Mesendoderm (in vitro differentiated cells): Measurements from ENCODE around the gene MUSK.
A peak's percentile ranks its signal among the peaks of the same experiment; 100 is the strongest.

Experiments
- DNase-seq: peaks from one replicate; pipeline ENCODE4 v3.0.0; 2013
- H2AK5ac ChIP-seq: 2 replicates; pipeline ENCODE4 v1.6.1; 2013; ENCODE audit warnings: low read length, inconsistent platforms
- H2BK120ac ChIP-seq: 2 replicates; pipeline ENCODE4 v1.6.1; 2013; ENCODE audit warnings: low read depth, mild to moderate bottlenecking, low read length, moderate library complexity, mixed read lengths
- H2BK15ac ChIP-seq: replicated peaks from 2 replicates; pipeline ENCODE4 v1.6.1; 2013; ENCODE audit warnings: low read depth, mild to moderate bottlenecking, moderate library complexity
- H2BK5ac ChIP-seq: 2 replicates; pipeline ENCODE4 v1.6.1; 2013; ENCODE audit warnings: low read length, inconsistent platforms
- H3K18ac ChIP-seq: 2 replicates; pipeline ENCODE4 v1.6.1; 2013; ENCODE audit warnings: mild to moderate bottlenecking, low read length, mixed read lengths
- H3K23ac ChIP-seq: one replicate; pipeline ENCODE4 v1.6.1; 2013; ENCODE audit warnings: low read length
- H3K27ac ChIP-seq: 2 replicates; pipeline ENCODE4 v1.5.1; 2013; ENCODE audit warnings: low read depth, mild to moderate bottlenecking, inconsistent platforms, low read length, moderate library complexity
- H3K27me3 ChIP-seq: 2 replicates; pipeline ENCODE4 v1.6.1; 2013; ENCODE audit warnings: low read length, control low read depth, mild to moderate bottlenecking, inconsistent platforms; ENCODE audit not compliant: insufficient read depth, poor library complexity
- H3K36me3 ChIP-seq: 2 replicates; pipeline ENCODE4 v1.6.1; 2013; ENCODE audit warnings: low read length, inconsistent platforms; ENCODE audit not compliant: control insufficient read depth, insufficient read depth
- H3K4ac ChIP-seq: one replicate; pipeline ENCODE4 v1.6.1; 2013; ENCODE audit warnings: low read depth, mild to moderate bottlenecking, low read length, moderate library complexity
- H3K4me1 ChIP-seq: 2 replicates; pipeline ENCODE4 v1.6.1; 2013; ENCODE audit warnings: low read depth, low read length, inconsistent platforms; ENCODE audit not compliant: control insufficient read depth
- H3K4me2 ChIP-seq: 2 replicates; pipeline ENCODE4 v1.6.1; 2013; ENCODE audit warnings: low read length
- H3K4me3 ChIP-seq: 2 replicates; pipeline ENCODE4 v1.5.1; 2013; ENCODE audit warnings: mild to moderate bottlenecking, low read length
- H3K56ac ChIP-seq: one replicate; pipeline ENCODE4 v1.6.1; 2013; ENCODE audit warnings: low read length
- H3K79me1 ChIP-seq: 2 replicates; pipeline ENCODE4 v1.6.1; 2013; ENCODE audit warnings: low read length, inconsistent platforms
- H3K79me2 ChIP-seq: 2 replicates; pipeline ENCODE4 v1.6.1; 2013; ENCODE audit warnings: mild to moderate bottlenecking, low read length; ENCODE audit not compliant: control insufficient read depth, insufficient read depth
- H3K9ac ChIP-seq: 2 replicates; pipeline ENCODE4 v1.6.1; 2013; ENCODE audit warnings: low read length, inconsistent platforms
- H4K5ac ChIP-seq: one replicate; pipeline ENCODE4 v1.6.1; 2013; ENCODE audit warnings: low read length
- H4K8ac ChIP-seq: one replicate; pipeline ENCODE4 v1.6.1; 2013; ENCODE audit warnings: low read depth, mild to moderate bottlenecking, control low read depth, low read length, moderate library complexity
- WGBS: extraction: QIAGEN DNeasy Blood & Tissue Kit; methylation state at CpG from one replicate; pipeline ENCODE4 v1.1.7; 2013; ENCODE audit warnings: low lambda C conversion rate, missing lambda C conversion rate; ENCODE audit not compliant: insufficient coverage; ENCODE audit errors: extremely low coverage; 5-methylcytosine and 5-hydroxymethylcytosine counted together

The MUSK gene

DNA sequence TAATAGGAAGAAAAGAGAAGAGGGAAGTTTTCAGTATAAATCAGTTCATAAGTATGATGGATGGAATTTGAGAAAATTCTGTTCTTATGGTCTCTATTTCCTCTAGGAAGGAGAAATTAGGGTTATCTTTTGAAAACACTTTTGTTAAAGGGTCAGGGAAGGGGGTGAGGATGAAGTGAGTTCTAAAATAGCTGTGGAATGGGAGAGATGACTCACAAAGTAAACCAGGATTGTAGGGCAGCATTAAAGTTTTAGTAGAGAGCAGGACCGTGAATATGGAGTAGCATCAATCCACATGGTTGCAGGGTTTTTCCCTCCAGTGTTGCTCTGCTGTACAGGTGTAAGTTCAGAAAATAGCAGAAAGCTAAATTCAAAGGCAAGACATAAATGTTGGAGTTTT lies 32.4 kb downstream of the MUSK start:
- Histone ChIP-seq H3K4me2 (no peak overlapping the region), H4K5ac (no peak overlapping the region), H4K8ac (no peak overlapping the region), H3K27me3 (no peaks in the 10 kb centered on the region), H2BK15ac (no peak overlapping the region), H3K23ac (no peak overlapping the region), H2BK5ac (no peak overlapping the region), H2AK5ac (no peak overlapping the region), H3K79me1 (no peaks in the 10 kb centered on the region), H3K79me2 (no peaks in the 10 kb centered on the region), H3K18ac (no peak overlapping the region), H3K27ac (no peak overlapping the region), H3K9ac (no peak overlapping the region), H2BK120ac (no peak overlapping the region), H3K4me3 (no peak overlapping the region), H3K56ac (no peak overlapping the region), H3K36me3 (no peaks in the 10 kb centered on the region), H3K4me1 (no peaks in the 10 kb centered on the region), H3K4ac (no peak overlapping the region)
- WGBS = no CpG with 5 or more reads among the region's 1 CpG
- no peak for DNase-seq

DNA sequence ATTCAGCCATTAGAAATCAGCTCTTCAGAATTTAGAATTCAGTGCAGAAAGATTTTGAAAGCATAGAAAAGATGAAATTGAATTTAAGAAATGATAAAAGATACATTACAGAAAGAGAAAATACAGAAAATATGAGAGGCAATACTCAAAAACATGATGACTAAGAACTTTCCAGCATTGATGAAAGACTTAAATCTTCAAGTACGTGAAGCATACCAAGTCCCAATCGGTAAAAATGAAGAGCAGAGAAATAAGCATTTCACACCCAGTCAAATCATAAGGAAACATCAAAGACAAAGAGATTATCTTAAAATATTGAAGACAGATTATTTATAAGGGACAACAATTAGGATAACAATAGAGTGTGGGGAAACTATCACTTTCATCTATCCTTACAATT lies 35.1 kb downstream of the MUSK start:
- no CpG with 5 or more reads among the region's 2 CpGs for WGBS

DNA sequence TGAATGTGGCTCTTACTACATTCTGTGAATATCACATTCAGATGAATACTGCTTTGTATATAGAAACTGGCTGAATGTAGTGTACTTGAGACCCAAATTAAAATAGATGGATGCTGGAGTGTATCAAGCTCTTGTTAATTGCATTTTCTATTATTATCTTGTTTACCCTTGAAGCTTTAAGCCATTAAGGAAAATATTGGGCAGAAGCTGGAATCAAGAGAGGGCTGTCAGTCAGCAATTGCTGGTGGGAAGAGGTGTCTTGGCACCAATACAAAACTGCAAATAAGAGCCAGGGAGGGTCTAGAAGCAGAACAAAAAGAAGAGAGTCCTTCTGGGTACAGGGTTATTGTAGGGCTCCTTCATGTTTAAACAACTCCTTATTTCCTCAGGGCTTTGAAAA lies 38.8 kb downstream of the MUSK start:
- Histone ChIP-seq H3K36me3 (no peaks in the 10 kb centered on the region), H3K27ac (no peak overlapping the region), H2BK15ac (no peak overlapping the region), H3K23ac (no peak overlapping the region), H4K8ac (no peak overlapping the region), H4K5ac (no peak overlapping the region), H3K79me1 (no peaks in the 10 kb centered on the region), H3K79me2 (no peaks in the 10 kb centered on the region), H2AK5ac (no peak overlapping the region), H3K4me2 (no peak overlapping the region), H3K9ac (no peak overlapping the region), H3K4me1 (no peaks in the 10 kb centered on the region), H3K18ac (no peak overlapping the region), H3K4ac (no peak overlapping the region), H3K56ac (no peak overlapping the region), H3K4me3 (no peak overlapping the region), H3K27me3 (no peaks in the 10 kb centered on the region), H2BK120ac (no peak overlapping the region), H2BK5ac (no peak overlapping the region)
- no peak for DNase-seq

More for the DNA sequence above, 35.1 kb downstream of the MUSK start:
- Histone ChIP-seq H3K27me3 (no peaks in the 10 kb centered on the region), H3K9ac (no peak overlapping the region), H3K23ac (no peak overlapping the region), H2BK120ac (no peak overlapping the region), H3K4ac (no peak overlapping the region), H4K8ac (no peak overlapping the region), H2BK5ac (no peak overlapping the region), H4K5ac (no peak overlapping the region), H2BK15ac (no peak overlapping the region), H3K4me1 (no peaks in the 10 kb centered on the region), H3K18ac (no peak overlapping the region), H3K27ac (no peak overlapping the region), H3K4me2 (no peak overlapping the region), H3K79me1 (no peaks in the 10 kb centered on the region), H3K4me3 (no peak overlapping the region), H2AK5ac (no peak overlapping the region), H3K79me2 (no peaks in the 10 kb centered on the region), H3K36me3 (no peaks in the 10 kb centered on the region), H3K56ac (no peak overlapping the region)
- DNase-seq = no peak

DNA sequence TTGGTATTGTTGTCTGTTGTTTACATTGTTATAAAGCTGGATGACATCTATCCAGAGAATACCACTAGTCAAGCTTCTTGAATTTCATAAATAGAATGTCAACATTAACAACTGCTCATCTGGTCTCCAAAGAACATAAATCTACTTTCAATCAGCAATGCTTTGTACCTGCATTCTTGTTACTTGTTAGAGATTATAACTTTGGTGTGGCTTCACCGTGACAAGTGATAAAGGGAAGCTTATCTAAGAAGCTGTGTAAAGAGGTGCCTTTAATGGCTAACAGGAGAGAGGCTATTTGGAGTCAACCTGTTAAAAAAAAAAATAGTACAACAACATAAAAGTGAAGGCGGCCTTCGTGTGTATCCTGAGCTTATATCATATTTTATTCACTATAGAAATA lies 41.8 kb downstream of the MUSK start:
- Histone ChIP-seq H3K27ac (no peak overlapping the region), H2BK15ac (no peak overlapping the region), H2AK5ac (no peak overlapping the region), H3K18ac (no peak overlapping the region), H3K79me2 (no peaks in the 10 kb centered on the region), H3K4me2 (no peak overlapping the region), H3K4ac (no peak overlapping the region), H3K4me1 (peaks cover 3% of the 10 kb centered on the region), H3K23ac (no peak overlapping the region), H2BK120ac (no peak overlapping the region), H3K56ac (no peak overlapping the region), H3K36me3 (no peaks in the 10 kb centered on the region), H2BK5ac (no peak overlapping the region), H4K5ac (no peak overlapping the region), H3K79me1 (no peaks in the 10 kb centered on the region), H3K27me3 (no peaks in the 10 kb centered on the region), H3K9ac (no peak overlapping the region), H4K8ac (no peak overlapping the region), H3K4me3 (no peak overlapping the region)
- WGBS = no CpG with 5 or more reads among the region's 3 CpGs
- no peak for DNase-seq

DNA sequence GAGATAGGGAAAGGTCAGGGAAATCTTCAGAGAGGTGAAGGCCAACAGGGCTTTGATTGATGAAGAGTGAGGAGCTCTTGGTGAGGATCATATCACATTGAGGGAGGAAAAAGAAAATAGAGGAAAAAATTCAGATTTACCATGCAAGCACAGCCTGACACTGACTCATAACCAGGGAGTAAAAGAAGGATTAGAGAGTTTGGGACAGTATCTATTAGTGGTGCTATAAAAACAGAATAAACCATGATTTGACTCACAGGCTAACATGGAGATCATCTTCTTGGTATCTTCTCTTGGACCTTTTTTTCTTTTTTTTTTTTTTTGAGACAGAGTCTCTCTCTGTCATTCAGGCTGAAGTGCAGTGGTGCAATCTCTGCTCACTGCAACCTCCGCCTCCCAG lies 44.4 kb downstream of the MUSK start:
- no peaks in the 10 kb centered on the region for H3K36me3 ChIP-seq
- H4K8ac ChIP-seq = no peak overlapping the region
- H3K79me1 ChIP-seq = no peaks in the 10 kb centered on the region
- no peak overlapping the region for H3K27ac ChIP-seq
- H2BK15ac ChIP-seq = no peak overlapping the region
- no peak overlapping the region for H3K4me3 ChIP-seq
- no peaks in the 10 kb centered on the region for H3K79me2 ChIP-seq
- H3K4me2 ChIP-seq = no peak overlapping the region
- no peak overlapping the region for H4K5ac ChIP-seq
- H3K23ac ChIP-seq = no peak overlapping the region
- H3K4ac ChIP-seq = no peak overlapping the region
- no peak overlapping the region for H3K56ac ChIP-seq
- H2BK120ac ChIP-seq = no peak overlapping the region
- no CpG with 5 or more reads among the region's 1 CpG for WGBS
- H3K27me3 ChIP-seq = no peaks in the 10 kb centered on the region
- H3K4me1 ChIP-seq = peaks cover 3% of the 10 kb centered on the region
- no peak overlapping the region for H3K9ac ChIP-seq
- H2BK5ac ChIP-seq = no peak overlapping the region
- H3K18ac ChIP-seq = no peak overlapping the region
- no peak overlapping the region for H2AK5ac ChIP-seq
- DNase-seq = no peak

DNA sequence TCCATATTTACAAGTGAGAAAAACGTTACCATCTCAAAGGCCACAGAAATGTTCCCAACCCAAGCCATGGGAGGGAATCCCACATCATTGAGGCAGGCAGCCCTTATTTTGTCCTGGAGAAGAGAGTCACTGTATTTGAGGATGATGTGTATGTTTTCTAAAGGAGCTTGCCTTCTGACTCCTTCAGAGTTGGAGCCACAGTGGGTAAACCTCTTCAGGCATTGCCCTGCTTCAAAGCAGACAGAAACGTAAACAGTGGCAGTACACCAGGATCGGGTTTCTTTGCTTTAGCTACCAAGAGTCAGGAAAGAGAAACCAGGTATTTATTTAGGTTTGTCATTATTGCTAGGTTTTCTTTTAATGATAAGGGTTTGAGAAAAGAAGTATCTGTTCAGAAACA lies 45.7 kb downstream of the MUSK start:
- Histone ChIP-seq H3K27ac (no peak overlapping the region), H2BK5ac (no peak overlapping the region), H3K36me3 (no peaks in the 10 kb centered on the region), H3K4me1 (peaks cover 3% of the 10 kb centered on the region), H3K79me1 (no peaks in the 10 kb centered on the region), H3K4me3 (no peak overlapping the region), H3K56ac (no peak overlapping the region), H3K27me3 (no peaks in the 10 kb centered on the region), H3K9ac (no peak overlapping the region), H4K5ac (no peak overlapping the region), H3K4ac (no peak overlapping the region), H2AK5ac (no peak overlapping the region), H3K18ac (no peak overlapping the region), H3K23ac (no peak overlapping the region), H2BK120ac (no peak overlapping the region), H4K8ac (no peak overlapping the region), H2BK15ac (no peak overlapping the region), H3K4me2 (no peak overlapping the region), H3K79me2 (no peaks in the 10 kb centered on the region)
- WGBS = no CpG with 5 or more reads among the region's 3 CpGs
- DNase-seq = peak; percentile 9
